HG02759 (cell line): Measurements from ENCODE around the gene SERPINE2.
A peak's percentile ranks its signal among the peaks of the same experiment; 100 is the strongest.

ENCODE experiments used
- ATAC-seq: cut with Tn5 transposase; IDR thresholded peaks from one replicate; pipeline ENCODE4 v1.9.1; 2021; ENCODE audit warnings: mild to moderate bottlenecking, moderate library complexity; ENCODE audit not compliant: unreplicated experiment

The SERPINE2 gene

DNA sequence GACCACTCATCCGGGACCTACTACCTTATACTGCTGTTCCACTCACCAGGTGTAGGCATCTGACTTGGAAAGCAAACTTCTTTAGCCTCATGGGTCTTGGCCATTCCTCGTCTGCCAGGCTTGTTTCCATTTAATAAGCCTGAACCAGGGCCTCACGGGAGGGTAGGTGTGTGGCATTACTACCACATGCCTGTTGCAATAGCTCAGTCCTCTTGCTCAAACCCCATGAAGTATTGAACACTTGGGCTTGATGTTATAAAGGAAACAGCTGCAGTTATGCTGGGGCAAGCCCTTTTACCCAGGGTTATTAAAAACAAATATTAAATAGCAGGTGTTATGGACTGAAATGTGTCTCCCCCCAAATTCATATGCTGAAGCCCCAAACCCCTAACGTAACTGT, 60.6 kb downstream of the SERPINE2 start:
- no peak for ATAC-seq

GRCh38 chr2:223976635-223977226, 62.4 kb downstream of the SERPINE2 start:
- no peak for ATAC-seq

DNA sequence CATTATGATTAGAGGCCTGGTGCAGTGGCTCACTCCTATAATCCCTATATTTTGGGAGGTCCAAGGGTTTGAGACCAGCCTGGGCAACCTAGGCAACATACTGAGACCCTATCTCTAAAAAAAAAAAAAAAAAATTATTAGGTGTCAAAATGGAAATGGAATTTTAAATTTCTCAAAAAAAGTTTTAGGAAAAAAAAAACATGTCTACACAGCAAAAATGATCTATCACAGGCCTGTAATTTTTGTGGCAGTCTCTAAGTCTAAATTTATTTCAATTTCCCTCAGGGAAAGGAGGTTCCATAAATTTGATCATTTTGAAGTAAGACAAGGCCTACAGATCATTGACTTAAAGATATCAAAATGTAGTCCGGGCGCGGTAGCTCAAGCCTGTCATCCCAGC, 65.5 kb downstream of the SERPINE2 start:
- no peak for ATAC-seq

GRCh38 chr2:223972656-223973102, 66.4 kb downstream of the SERPINE2 start:
- ATAC-seq: no peak

GRCh38 chr2:223971731-223972130, 67.4 kb downstream of the SERPINE2 start:
- ATAC-seq: no peak

DNA sequence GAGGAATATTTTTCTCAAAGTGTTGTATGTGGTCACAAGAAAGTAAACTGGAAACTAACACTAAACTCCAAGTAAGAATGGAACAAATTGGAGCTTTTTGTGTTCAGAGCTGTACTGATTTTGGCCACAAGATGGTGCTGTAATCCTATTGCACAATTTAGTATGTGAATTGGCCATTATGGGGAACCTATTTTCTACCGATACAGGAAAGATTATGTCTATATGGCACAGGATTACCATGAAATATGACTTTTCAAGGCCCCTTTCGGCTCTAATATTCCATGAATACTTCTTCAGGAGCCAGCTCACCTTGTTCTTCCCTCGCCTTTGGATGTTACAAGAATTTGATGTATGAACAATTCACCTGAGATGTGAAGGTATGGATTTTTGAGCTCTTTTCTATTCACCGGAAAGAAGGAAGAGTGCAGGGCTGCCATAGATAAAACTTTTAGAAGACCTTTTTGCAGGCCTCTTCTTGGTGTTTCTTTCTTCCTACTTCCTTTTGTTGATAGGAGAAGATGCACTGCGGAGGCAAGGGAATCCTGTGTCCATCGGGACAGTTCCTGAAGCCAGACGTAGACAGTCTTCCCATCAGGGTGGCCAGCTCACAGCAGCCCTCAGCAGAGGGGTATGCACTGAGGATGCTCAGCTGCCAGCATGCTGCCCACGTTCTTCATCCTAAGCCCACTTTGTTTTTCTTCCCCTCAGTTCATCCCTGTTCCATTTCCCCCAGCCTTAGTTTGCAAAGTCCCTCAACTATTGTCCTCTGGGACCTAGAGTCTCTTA, 68.5 kb downstream of the SERPINE2 start:
- ATAC-seq: peak; percentile 83

GRCh38 chr2:223969856-223970255, 69.2 kb downstream of the SERPINE2 start:
- ATAC-seq: no peak

GRCh38 chr2:223969315-223969714, 69.8 kb downstream of the SERPINE2 start:
- no peak for ATAC-seq

GRCh38 chr2:223967981-223968380, 71.1 kb downstream of the SERPINE2 start:
- no peak for ATAC-seq

- ATAC-seq: no peak
Measured at GRCh38 chr2:223959688-223960087, 79.4 kb downstream of the SERPINE2 start.

GRCh38 chr2:223957092-223957851, 81.8 kb downstream of the SERPINE2 start, which contains the start of gene MRPL44:
MRPL44 (plus strand) TSS chr2:223957463; CDS start chr2:223957473, 10 bp downstream.
- peak; percentile 98 for ATAC-seq

GRCh38 chr2:223956300-223956699, 82.8 kb downstream of the SERPINE2 start:
- no peak for ATAC-seq

- no peak for ATAC-seq
Measured at GRCh38 chr2:223954401-223954800, 84.7 kb downstream of the SERPINE2 start.

DNA sequence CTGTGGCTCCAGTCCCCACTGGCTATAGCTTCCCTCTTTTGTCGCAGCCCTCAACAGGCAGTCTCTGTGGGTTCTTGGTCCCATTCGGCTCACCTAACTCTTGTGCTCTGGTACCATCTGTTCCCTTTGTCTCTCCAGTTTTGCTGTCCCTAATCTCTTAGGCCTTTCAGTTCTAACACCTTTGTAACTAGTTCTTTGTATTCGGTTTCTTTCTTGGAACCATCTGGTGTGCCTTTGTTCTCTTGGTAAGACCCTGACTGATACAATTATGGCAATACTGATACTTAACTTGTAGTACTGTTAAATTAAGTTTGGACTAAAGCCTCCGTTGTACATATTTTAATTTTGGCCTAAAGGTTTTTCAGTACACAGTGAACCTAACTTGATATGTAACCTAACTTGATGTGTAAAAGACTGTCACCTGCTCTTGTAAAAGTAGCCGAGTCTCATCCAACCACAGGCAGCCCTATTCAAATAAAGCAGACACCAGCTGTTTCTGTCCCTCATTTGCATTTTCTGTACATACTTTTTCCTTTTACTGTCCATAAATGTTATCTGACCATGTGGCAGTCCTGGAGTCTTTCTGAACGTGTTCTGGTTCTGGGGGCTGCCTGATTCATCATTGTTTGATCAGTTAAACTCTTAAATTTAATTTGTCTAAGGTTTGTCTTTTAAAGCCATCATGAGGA, 86.7 kb downstream of the SERPINE2 start:
- peak; percentile 35 for ATAC-seq

DNA sequence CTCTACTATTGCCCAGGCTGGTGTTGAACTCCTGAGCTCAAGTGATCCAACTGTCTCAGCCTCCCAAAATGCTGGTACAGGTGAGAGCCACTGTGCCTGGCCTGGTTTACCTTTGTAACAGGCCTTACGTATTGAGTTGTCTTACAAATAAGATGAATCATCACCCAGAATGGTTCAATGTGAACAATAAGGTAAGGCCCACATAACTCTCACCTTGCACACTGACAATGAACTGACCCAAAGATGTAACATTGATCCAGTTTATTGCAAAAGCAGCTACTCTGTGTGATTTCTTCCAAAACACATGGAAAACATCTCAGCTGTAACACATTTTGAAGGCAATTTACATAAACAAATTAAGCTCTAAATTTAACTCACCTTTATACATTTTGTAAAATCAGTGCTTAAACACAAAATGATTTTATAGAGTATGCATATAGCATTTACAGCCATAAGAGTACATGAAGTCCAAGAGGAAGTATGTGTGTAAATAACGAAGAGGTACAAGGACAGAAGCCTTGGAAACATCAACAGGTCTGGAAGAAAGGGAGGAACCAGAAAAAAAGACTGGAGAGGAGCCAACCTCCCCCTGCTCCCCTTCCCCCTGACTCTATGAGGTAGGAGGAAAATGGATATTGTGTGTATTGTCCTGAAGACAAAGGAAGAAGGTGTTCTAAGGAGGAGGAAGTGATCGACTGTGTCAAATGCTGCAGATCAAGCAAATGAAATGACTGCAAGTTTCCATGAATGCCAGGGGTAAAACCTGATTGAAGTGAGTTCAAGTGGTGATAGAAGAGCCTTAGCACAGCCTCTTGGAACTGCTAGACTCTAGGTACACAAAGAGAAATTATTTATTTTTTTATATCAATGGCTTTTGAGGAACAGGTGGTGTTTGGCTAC, 88.4 kb downstream of the SERPINE2 start:
- ATAC-seq: no peak

- ATAC-seq: no peak
Measured at GRCh38 chr2:223949241-223949840, 89.7 kb downstream of the SERPINE2 start.

DNA sequence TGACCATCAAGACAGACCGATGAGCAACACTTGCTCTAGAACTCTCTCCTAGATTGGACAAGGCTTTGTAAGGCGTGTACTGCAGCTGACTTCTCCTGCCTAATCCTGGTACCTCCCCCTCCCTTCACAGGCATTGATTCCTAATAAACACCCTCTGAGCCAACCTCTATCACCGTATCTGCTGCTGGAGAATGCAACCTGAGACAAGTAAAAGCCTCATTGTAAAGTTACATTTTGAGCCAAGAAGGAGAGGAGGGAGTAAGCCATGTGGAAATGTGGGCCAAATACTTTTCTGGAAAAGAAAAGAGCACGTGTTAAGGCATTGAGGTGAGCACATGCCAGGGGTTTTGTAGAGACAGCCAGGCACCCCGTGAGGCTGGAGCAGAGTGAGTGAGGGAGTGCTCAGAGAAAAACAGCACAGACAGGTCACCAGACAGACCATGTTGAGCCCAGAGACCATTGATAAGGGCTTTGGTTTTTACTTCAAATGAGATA, 91.3 kb downstream of the SERPINE2 start:
- ATAC-seq: no peak

- no peak for ATAC-seq
Measured at GRCh38 chr2:223945755-223946154, 93.3 kb downstream of the SERPINE2 start.
